ENCODE measurements around the gene KRTAP4-6.
"Not testable (repeated sequence)": the region's sequence is repeated elsewhere in the genome, so short reads cannot be mapped to it uniquely, and the experiment has no call there.

Gene KRTAP4-6

DNA sequence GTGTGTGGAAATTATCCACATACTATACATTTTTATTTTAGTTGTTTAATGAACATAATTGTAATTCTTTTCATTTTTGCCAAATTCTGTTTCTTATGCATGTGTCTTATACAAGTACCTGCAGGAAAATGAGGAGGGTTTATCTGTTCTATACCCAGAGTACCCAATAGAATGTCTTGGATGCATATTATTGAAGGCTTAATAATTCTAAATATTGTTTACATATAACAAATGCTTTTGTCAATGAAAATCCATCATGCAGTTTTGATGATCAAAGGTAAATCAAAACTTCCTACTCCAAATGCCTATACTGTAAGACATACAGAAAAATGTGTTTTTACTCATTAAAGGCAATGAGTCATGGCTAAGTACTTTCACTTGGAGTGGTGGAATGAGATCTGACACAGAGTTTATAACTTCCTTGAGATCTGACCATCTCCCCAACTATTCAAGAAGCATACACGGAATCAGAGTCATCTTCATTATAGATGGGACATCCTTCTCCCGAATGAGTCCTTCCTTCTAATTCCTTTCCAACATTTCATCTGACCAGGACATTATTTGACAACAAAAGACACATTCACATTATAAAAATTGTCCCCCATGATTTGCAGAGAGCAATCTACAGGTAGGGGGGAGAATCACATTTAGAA is 35.8 kb downstream of the KRTAP4-6 start:
- not testable (repeated sequence) for DNase-seq

DNA sequence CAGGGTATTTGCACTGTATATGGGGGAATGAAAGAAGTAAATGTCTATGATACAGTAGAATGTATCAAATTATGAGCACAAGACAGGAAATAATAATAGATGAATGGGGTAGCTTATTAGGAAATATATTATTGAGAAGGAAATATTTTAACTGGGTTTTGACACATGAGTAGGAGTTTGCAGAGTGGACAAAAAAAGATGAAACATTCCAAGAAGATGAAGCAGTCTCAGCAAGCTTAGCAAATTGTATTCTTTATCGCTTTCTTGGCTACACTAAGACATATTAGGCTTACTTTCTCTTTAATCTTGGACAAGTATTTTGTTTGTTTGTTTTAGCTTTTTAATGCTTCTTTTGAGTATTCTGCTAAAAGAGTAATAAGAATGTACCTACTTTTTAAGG is 36.4 kb downstream of the KRTAP4-6 start:
- no peak for DNase-seq

DNA sequence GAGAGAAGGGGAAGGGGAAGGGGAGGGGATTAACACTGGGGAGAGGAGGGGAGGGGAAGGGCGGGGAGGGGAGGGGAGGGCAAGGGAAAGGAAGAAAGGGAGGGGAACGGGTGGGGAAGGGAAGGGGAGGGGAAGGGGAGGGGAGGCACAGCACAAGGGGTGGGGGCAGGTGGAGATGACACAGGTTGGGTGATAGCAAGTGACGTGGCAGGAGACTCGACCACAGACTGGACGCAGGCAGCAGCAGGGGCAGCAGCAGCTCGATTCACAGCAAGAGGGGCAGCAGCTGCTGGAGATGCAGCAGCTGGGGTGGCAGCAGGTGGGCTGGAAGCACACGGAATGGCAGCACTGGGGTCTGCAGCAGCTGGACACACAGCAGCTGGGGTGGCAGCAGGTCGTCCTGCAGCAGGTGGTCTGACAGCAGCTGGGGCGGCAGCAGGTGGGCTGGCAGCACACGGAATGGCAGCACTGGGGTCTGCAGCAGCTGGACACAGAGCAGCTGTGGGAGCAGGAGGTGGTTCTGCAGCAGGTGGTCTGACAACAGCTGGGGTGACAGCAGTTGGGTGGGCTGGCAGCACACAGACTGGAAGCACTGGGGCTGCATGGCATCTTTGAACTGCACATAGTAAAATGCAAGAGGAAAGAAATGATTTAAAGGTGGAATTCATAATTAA is 38.6 kb downstream of the KRTAP4-6 start, which contains the start of gene KRTAP4-16:
Gene KRTAP4-16 (minus strand): TSS at position 624 of the 674 bp plus-strand sequence. CDS start 0 bp downstream, at position 624.
- no peak for DNase-seq

DNA sequence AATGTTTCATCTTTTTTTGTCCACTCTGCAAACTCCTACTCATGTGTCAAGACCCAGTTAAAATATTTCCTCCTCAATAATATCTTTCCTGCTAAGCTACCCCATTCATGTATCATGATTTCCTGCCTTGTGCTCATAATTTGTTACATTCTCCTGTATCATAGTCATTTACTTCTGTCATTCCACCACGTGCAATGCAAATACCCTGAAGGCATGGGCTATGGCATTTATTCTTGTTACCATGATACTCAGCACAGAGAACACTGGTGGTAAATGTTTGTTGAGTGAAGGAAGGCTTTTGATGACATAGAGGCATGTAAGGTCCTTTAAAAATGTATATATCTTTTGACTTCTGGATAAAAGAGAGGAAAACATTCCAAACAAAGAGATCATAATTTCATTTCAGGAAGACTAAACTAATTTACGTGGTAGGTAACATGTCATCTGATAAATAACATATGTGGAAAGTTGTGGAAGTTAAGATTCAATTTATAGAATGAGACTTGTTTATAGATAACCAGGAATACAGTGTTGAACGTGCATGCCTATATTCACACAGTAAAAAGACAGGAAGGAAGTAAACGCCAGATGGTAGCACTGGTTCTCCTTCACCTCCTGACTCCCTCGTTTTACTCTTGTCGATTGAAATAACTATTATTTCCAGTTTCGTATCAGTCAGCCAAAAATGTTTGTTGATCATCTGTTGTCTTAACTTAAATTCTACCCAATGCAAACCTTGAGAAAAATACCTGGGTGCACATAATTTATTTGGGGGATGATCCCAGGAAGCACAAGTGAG is 40.5 kb downstream of the KRTAP4-6 start:
- not testable (repeated sequence) for DNase-seq

DNA sequence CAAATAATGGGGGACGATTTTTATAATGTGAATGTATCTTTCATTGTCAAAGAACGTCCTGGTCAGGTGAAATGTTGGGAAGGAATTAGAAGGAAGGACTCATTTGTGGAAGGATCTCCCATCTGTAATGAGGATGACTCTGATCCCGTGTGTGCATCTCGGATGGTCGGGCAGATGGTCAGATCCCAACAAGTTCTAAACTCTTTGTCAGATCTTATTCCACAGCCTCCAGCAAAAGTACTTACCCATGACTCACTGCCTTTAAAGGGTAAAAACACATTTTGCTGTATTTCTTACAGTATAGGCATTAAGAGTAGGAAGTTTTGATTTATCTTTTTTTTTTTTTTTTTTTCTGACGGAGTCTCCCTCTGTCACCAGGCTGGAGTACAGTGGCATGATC is 41.9 kb downstream of the KRTAP4-6 start:
- DNase-seq = no peak

DNA sequence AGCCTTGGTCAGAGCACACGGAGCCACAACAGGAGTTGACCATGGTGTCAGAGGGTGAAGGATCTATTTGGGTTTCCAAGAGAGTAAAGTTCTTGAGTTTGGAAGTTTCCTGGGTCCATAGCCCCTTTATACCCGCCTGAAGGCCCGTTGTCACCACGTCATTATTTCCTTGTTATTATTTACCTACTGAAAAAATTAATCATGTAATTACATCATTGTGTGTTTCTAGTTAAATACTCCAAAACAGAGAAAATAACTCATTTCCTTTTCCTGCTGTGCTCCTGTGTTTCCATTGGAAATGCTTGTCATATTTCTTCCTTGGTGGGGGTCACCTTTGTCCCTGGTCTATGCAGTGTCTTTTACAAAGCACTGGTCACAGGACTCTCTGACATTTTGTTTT is 42.3 kb downstream of the KRTAP4-6 start, which contains the start of gene KRTAP4-8:
Gene KRTAP4-8 (minus strand): TSS at position 101 of the 400 bp plus-strand sequence. CDS start 58 bp downstream, at position 43.
- DNase-seq = no peak

DNA sequence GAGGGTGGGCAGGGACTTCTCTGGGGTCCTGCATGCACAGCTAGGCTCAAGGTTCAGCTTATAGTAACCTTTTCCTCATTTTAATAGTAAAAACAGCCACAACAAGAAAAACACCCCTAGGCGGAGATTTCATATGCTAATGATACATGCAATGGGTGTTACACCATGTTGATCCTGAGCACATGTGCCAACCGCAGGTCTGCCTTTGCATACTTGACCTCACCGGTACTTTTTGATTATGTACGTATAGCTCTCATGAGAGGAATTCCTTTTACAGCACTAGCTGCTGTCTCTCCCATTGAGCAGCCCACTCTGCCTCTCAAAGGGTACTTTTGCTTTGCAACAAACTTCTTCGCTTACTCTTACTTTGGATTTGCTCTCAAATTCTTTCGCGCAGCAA is 44.3 kb downstream of the KRTAP4-6 start:
- DNase-seq = no peak
